Mesenteric fat pad (tissue), 1 donor: ENCODE data around the gene SCYGR1. TPM values are rescaled to one million over a fixed set of nuclear protein-coding genes. Genes with fewer than 3 reads are reported as not detected.
A peak's percentile ranks its signal among the peaks of the same experiment; 100 is the strongest.
"Not testable (repeated sequence)": the region's sequence is repeated elsewhere in the genome, so short reads cannot be mapped to it uniquely, and the experiment has no call there.

Experiments used
- DNase-seq: peaks from one replicate; pipeline ENCODE4 v3.0.0-alpha.2; 2020; ENCODE audit warnings: low spot score
- long read RNA-seq: library from polyadenylated mRNA; unstranded; transcript quantifications from one replicate; pipeline ENCODE4 v2.0.0, GENCODE V29; 2020
- total RNA-seq: library from RNA; stranded (reverse); fragmentation: NEBNext Ultra II Directional; extraction: Animal tissue kit (Norgen Biotek cat#: 25700); gene quantifications from one replicate; pipeline ENCODE4 v1.2.1, GENCODE V29; 2021
- donor health status: DM: yes; HTN: yes; CAD: no.

Gene SCYGR1
- not detected for total RNA-seq
- long read RNA-seq = 0 reads

- not testable (repeated sequence) for DNase-seq
Measured at GRCh38 chr2:227387583-227387982, at the start of gene SCYGR1. SCYGR1 (minus strand) TSS chr2:227387949; CDS start chr2:227387949, 0 bp downstream.

GRCh38 chr2:227436436-227437174, 48.9 kb upstream of the SCYGR1 start:
- no peak for DNase-seq

DNA sequence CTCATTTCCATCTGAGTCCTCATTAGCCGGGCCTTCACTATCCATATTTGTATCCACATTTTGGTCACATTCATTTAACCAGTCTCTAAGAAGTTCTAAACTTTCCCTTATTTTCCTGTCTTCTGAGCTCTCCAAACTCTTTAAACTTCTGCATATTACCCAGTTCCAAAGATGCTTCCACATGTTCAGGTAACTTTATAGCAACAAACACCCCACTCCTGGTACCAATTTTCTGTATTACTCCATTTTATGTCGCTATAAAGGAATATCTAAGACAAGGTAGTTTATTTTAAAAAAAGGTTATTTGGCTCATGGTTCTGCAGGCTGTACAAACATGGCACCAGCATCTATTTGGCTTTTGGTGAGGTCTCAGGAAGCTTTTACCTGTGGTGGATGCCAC, 45.4 kb upstream of the SCYGR1 start:
- DNase-seq = no peak

DNA sequence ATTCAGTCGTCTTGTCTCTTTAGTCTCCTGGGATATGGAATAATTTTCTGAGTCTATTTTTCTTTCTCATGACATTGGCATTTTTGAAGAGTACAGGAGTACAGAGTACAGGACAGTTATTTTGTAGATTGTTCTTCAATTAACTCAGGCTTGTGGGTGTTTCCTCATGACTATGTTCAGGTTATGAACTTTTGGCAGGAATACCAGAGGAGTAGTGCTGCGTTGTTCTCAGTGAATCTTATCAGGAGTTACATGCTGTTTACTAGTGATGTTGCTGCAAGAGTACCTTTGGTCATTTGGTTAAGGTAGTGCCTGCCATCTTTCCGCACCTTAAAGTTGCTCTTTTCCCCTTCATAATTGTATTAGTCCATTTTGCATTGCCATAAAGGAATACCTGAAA, 42.9 kb upstream of the SCYGR1 start:
- DNase-seq = no peak

- DNase-seq = no peak
Measured at GRCh38 chr2:227428731-227429285, 41.1 kb upstream of the SCYGR1 start.

DNA sequence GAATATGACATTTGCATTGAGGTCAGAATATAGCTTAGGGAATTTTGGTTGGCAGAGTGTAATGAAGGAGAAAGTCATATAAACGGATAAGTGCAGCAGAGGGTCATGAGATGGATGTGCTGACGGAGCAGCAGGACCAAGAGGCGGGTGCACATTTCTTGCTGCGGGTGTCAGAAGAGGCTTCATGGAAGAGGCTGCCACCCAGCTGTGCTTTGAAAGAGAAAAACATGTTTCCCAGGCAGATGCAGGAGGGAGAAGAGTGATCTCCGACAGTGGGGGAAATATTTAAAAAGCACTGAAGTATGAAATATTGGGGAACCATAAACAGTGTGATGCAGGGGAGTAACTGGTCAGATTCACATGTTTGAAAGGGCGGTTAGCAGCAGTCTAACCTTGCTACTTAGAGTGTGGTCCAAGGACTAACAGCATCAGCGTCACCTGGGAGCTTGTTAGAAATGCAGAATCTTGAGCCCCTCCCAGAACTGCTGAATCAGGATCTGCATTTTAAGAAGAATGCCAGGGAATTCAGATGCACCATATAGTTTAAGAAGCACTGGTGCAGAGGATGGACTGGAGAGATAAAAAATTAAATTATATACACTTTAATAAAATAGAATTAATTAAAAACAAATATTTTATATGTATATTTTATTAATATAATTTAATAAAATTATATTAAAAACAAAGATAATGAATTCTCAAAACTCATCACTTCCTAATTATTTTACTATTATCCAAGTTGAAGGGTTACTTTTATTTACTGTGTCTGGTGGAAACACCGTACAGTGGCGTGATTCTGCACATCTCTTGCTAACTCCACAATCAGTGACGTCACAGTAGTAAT, 36.1 kb upstream of the SCYGR1 start:
- DNase-seq = no peak

GRCh38 chr2:227420087-227421052, 32.6 kb upstream of the SCYGR1 start:
- DNase-seq = no peak

DNA sequence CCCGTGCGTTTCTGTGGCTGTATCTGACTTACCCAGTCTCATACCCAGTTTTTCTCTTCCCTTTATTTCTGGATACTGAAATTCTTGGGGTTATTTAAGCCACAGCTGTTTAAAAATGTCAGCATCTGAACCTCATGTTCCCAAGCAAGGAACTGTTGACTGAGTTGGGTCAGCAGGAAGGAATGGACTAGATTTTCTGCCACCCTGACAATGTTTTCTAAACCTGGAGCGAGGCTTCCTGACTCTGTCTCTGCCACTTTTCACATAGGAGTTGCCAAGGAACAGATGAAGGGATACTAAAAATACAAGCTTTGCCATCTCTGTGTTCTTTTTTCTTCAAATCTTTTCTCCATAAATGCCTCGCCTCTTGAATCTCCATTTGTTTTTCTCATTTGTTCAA, 29.0 kb upstream of the SCYGR1 start:
- no peak for DNase-seq

GRCh38 chr2:227415538-227416424, 28.0 kb upstream of the SCYGR1 start:
- no peak for DNase-seq

DNA sequence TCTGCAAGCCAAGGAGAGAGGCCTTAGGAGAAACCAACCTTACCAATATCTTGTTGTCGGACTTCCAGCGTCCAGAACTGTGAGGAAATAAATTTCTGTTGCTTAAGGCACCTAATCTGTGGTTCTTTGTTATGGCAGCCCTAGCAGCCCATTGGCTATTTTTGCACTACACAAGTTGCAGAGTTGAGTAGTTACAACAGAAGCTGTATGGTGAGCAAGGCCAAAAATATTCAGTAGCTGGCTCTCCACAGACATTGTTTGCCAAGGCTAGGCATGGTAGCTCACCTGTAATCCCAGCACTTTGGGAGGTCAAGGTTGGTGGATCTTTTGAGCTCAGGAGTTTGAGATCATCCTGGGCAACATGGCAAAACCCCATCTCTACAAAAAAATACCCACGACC, 27.1 kb upstream of the SCYGR1 start:
- no peak for DNase-seq

GRCh38 chr2:227413371-227413770, 25.6 kb upstream of the SCYGR1 start:
- DNase-seq = no peak

GRCh38 chr2:227412877-227413276, 25.1 kb upstream of the SCYGR1 start:
- no peak for DNase-seq

GRCh38 chr2:227411990-227412350, 24.2 kb upstream of the SCYGR1 start:
- no peak for DNase-seq

DNA sequence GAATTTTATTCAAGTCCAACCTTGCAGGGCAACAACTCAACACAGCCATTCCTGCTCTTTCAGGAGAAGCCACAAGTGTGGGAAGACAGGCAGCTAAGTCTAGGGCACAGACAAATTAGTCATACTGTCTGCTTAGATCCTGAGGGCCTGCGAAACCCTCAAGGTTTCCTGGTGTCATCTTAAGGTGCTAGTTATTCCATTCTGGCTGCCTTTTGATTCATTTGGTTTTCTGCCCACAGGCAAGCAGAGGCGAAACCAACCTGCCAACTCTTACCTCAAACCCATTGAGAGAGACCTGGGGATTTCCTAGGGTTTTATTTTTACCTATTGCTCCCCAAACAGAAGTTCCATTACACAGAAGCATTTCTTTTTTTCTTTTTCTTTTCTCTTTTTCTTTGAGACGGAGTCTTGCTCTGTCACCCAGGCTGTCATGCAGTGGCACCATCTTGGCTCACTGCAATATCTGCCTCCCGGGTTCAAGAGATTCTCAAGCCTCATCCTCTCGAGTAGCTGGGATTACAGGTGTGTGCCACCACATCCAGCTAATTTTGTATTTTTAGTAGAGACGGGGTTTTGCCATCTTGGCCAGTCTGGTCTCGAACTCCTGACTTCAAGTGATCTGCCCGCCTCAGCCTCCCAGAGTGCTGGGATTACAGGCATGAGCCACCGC, 23.7 kb upstream of the SCYGR1 start:
- DNase-seq = no peak

DNA sequence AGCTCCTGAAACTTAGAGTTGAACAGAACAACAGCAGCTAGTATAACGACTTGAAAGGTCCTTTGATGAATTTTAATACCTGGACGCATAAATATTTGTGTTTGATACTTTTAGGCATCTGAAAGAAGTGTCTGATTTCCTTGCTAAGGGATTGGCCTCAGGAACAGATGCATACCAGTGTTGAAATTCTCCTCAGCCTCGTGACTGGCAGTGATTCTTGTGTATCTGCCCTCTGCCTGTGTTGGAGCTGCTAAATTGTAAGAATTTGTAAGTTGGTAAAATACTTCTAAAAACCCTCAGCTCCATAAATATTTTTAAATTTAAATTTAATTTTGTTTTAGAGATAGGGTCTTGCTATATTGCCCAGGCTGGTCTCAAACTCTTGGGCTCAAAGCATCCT, 22.4 kb upstream of the SCYGR1 start:
- DNase-seq = no peak

DNA sequence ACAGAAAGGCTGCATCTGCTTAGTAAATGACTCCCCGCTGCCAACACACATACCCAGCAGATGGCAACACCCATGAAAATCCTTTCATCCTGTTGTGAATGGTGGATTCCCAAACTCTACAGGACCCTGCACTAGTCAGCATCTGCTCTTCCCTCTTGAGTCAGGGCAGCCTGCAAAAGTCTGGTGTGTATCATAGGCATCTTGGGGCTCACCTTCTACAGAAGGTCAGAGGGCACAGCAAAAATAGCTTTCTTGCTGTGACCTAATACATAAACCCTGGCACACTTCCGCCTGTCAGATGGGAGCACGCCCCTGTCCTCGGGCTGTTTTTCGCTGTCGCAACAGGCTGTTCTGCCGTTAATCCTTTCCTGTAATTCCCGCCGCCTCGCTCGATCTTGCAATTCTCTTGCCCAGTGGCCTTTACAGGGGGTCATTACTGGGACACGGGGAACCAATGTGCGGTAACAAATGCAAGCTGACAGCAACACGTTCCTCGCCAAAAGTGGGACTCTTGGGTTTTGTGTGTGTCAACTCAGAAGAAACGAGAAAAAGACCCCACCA, 19.9 kb upstream of the SCYGR1 start:
- peak; percentile 91 for DNase-seq

DNA sequence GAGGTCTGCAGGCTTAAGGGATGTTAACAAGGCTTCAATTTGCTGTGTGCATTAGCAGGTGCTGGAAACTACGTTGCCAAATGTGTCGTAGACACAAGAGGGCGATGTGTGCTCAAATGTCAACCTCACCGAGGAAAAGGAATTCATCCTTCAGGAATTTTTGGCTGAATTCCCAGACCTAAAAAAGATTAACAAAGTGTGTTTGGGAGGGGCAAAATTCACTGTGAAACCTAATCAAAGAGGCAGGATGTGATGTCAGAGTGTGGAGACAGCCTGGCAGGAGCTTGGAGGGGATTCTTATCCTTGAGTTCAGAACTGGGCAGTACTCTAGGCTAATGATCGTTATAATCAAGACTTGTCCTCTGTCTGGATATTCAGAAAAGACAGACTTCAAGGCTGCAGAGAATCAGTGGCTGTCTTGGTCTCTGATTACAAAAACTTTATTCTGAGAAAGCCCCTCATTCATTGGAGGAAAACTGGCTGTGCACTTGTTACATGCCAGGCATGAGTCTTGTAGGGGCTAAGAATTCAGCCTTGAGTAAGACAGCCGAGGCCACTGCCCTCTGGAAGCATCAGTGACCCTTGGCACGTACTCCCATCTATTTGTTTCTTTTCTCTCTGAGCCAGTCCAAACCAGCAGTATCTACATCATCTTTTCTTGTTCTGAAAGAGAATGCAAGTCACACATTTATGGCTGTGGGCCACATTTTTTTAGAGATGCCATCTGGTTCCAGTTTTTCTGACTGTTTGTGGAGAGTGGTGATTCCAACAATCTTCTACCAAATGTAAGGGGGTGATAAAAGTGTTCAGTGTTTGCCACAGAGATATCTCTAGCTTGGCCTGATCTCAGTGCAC, 18.7 kb upstream of the SCYGR1 start:
- no peak for DNase-seq

DNA sequence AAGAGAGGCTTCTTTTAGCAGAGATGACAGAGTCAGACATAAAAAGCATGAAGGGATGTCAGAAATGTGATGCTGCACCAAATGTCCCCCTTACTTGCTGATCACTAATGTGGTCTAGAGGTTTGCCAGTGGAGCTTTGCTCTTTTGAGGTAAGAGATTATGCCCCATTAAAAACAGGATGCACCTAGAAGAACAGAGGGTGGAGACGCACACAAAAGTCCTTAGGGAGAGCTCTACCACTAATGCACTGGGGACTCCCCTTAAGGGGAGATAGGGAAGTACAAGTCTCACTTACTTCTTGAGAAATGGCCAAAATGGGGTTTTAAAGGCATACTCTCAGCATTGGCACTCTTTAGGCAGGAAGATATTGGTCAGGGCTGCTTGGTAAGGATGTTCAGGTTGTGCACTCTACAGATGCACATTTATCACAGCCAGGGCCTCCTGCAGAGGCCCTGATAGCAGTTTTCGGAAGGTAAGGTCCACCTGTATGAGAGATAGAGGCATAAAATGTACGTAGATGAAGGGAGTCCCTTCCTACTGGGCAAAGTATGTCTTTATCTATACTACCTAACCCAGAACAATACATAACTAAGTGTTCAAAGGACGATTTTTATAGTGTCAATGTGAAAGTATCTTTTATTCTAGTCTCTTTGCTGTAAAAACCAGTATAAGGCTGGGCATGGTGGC, 17.0 kb upstream of the SCYGR1 start:
- no peak for DNase-seq
